GM12865 (cell line): ENCODE results near the gene OR8K3.

ENCODE experiments used
- DNase-seq: peaks from one replicate; pipeline ENCODE4 v3.0.0; 2010; ENCODE audit warnings: low read depth
- H3K4me3 ChIP-seq: 2 replicates; pipeline ENCODE4 v1.5.1; 2011; ENCODE audit warnings: mild to moderate bottlenecking, low read depth, low read length, control low read depth
- CTCF ChIP-seq: IDR thresholded peaks from 2 replicates; pipeline ENCODE4 v1.5.1; 2011; ENCODE audit warnings: low read length, control low read depth, low read depth, inconsistent platforms; ENCODE audit not compliant: insufficient read depth; ENCODE audit errors: missing control alignments

The OR8K3 gene

DNA sequence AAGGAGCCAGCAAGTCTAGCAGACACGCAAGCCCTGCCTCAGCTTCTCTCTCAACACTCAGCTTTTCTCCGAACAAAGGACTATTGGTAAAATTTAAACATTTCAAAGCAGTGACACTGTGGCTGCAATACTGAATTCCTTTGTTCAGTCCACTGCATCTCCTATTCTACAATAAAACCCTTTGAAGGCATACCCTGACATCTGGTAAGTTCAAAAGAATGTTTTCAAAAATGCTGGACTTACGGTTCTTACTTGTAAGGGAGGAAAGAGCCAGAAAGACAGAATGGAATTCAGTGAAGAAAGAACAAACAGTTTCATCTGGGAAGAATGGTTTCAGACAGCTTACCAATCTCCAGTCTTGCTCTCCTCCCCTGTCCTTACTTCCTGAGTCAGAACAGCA is 18.2 kb downstream of the OR8K3 start:
- H3K4me3 ChIP-seq: no peak overlapping the region
- TF ChIP-seq CTCF: no peak
- DNase-seq: no peak

DNA sequence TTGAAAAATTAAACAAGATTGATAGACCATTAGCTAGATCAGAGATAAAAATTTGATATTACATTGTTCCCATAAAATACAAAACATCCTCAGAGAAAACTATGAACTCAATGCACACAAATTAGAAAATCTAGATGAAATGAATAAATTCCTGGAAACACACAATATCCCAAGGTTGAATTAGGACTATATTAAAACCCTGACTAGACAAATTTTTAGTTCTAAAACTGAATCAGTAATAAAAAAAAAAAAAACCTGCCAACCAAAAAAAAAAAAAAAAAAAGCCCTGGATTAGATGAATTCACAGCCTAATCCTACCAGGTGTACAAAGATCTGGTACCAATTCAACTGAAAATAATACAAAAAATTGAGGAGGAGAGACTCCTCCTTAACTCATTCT is 25.3 kb downstream of the OR8K3 start:
- no peak for TF ChIP-seq CTCF
- no peak overlapping the region for H3K4me3 ChIP-seq
- DNase-seq: no peak

GRCh38 chr11:56345739-56346138 is 30.8 kb downstream of the OR8K3 start, which contains the start of gene OR8K1:
OR8K1 (plus strand) TSS chr11:56346039; CDS start chr11:56346039, 0 bp downstream.
- TF ChIP-seq CTCF: no peak
- H3K4me3 ChIP-seq: no peak within 1 kb of the TSS
- DNase-seq: no peak

DNA sequence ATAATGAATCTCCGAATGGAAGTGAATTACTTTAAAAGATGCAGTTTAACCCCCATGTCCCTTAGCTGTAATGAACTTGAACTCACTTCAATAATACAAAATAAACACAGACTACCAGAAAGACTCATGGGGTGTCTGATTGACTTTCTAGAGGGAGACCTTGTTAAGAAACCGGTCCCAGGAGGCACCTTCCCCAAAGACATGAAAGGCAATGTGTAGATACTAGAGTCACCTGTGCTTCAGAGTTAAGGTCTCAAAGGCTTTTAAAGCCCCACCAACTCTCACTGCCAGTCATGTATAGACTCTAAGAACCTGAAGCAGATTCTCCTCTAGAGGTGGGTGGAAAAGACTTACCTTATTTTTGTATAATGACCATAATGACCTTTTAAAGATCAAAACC is 39.0 kb downstream of the OR8K3 start, which contains the start of gene OR8J1:
Gene OR8J1 (plus strand): TSS at position 301 of the 400 bp plus-strand sequence. CDS start 5,956 bp downstream, outside the sequence.
- no peak within 1 kb of the TSS for H3K4me3 ChIP-seq
- no peak for DNase-seq
- no peak for TF ChIP-seq CTCF
